Heart left ventricle (tissue), 16 donors: ENCODE results near the gene SPATA45. TPM values are rescaled to one million over a fixed set of nuclear protein-coding genes. Genes with fewer than 3 reads are reported as not detected.

ENCODE experiments used
- ATAC-seq, 4 donors: fragments of 200-7000 bp; cut with Tn5 transposase; one replicate each; pipeline ENCODE4 v1.9.1; 2020 to 2022; ENCODE audit warnings: moderate library complexity in 4 of 4, mild to moderate bottlenecking in 3 of 4, moderate number of reproducible peaks in 1 of 4
- DNase-seq, 5 donors: peaks; one replicate each; pipeline ENCODE4 v3.0.0-alpha.2; 2020
- H3K27ac ChIP-seq, 12 donors: fragments of 200-600 bp; sonication (generic) in 4 of 12; one replicate each; pipeline versions ENCODE4 v1.5.0 to v1.8.0; 2016 to 2022; ENCODE audit warnings: mild to moderate bottlenecking in 2 of 12
- H3K27me3 ChIP-seq, 9 donors: fragments of 200-600 bp; sonication (generic) in 2 of 9; one replicate each; pipeline versions ENCODE4 v1.5.1 to v1.8.0; 2016 to 2022; ENCODE audit warnings: mild to moderate bottlenecking in 3 of 9
- H3K36me3 ChIP-seq, 9 donors: fragments of 200-600 bp; sonication (generic) in 2 of 9; one replicate each; pipeline versions ENCODE4 v1.5.0 to v1.8.0; 2018 to 2022; ENCODE audit warnings: mild to moderate bottlenecking in 2 of 9
- H3K4me1 ChIP-seq, 12 donors: fragments of 200-600 bp; sonication (generic) in 4 of 12; one replicate each; pipeline versions ENCODE4 v1.5.0 to v1.8.0; 2016 to 2022; ENCODE audit warnings: mild to moderate bottlenecking in 3 of 12
- H3K4me3 ChIP-seq, 12 donors: fragments of 200-600 bp; sonication (generic) in 4 of 12; one replicate each; pipeline versions ENCODE4 v1.5.0 to v1.8.0; 2017 to 2022; ENCODE audit warnings: mild to moderate bottlenecking in 9 of 12, moderate library complexity in 4 of 12
- H3K9me3 ChIP-seq, 12 donors: fragments of 200-600 bp; sonication (generic) in 4 of 12; one replicate each; pipeline versions ENCODE4 v1.5.0 to v1.8.0; 2016 to 2022; ENCODE audit warnings: mild to moderate bottlenecking in 1 of 12
- CTCF ChIP-seq, 12 donors: fragments of 200-600 bp; sonication (generic) in 4 of 12; IDR thresholded peaks; one replicate each; pipeline versions ENCODE4 v1.5.0 to v1.8.0; 2018 to 2022; ENCODE audit warnings: antibody characterized with exemption in 12 of 12, mild to moderate bottlenecking in 5 of 12
- POLR2A ChIP-seq, 2 donors: fragments of 450-650 bp; IDR thresholded peaks; one replicate each; pipeline ENCODE4 v1.6.1; 2017; ENCODE audit warnings: antibody characterized with exemption in 2 of 2, mild to moderate bottlenecking in 2 of 2, moderate library complexity in 2 of 2
- WGBS, 4 donors: extraction: QIAGEN DNeasy Blood & Tissue Kit in 2 of 4; methylation state at CpG; one replicate each; pipeline versions ENCODE4 v1.1.5 to v1.1.7; 2013 to 2018; 5-methylcytosine and 5-hydroxymethylcytosine counted together
- intact Hi-C, 10 donors: fragments of 100-400 bp; cut with DNase I; formaldehyde crosslinking; loops; one replicate each; pipeline versions ENCODE4 v1.11.1 to v1.14.2; 2022
- polyA plus RNA-seq, 2 donors: library from polyadenylated mRNA; stranded (reverse); fragments of 200-250 nt; gene quantifications; one replicate each; pipeline ENCODE4 v1.2.3, GENCODE V29; 2013
- total RNA-seq, 9 donors: library from RNA; depleted of rRNA in 2 of 9; stranded (reverse); fragments of >200 nt in 2 of 9; fragmentation: NEBNext Ultra II Directional in 3 of 9; extraction: Animal tissue kit (Norgen Biotek cat#: 25700) in 3 of 9; gene quantifications; one replicate each; pipeline versions ENCODE4 v1.1.0 to v1.2.4, GENCODE V29; 2016 to 2023
- donor health status: ischemic (EF 13 %, LVEDD 7.1; RV severe dilation, severe dysfunction).
- donor health status: healthy with polysubstance abuse.
- donor health status: DM: no; HTN: yes; CAD: no.
- donor health status: DM: no; HTN: no; CAD: no.
- donor health status: ischemic (EF 25% LVEDD 6.9; RV normal size, moderate dysfunction).
- donor health status: ischemic (EF 25% LVEDD 5.7; RV mildly dilated, moderate dysfunction).
- donor health status: healthy.
- donor health status: DM: yes; HTN: yes; CAD: no.
- donor health status: ischemic (EF 35%, LVEDD 5.7; RV mildly dilated, moderate dysfunction).
- donor health status: nonischemic (EF 11% LVEDD 7.7; RV severe dilation, severe dysfunction).
- donor health status: DM: yes; HTN: yes; CAD: no.
- donor health status: PGD.
- donor health status: ischemic (EF 29% LVEDD 5.4; RV normal size, mild dysfunction).
- donor health status: nonischemic (EF 23%, LVEDD 6.1; RV moderate dilation, normal function).

SPATA45 gene
- total and polyA plus RNA-seq, 11 donors, result not detected

GRCh38 chr1:212792396-212792908 is 55.0 kb downstream of the SPATA45 start:
- peak overlapping the region; percentile 65 to 100 (median 81) for H3K4me3 ChIP-seq
- H3K27me3 ChIP-seq, result no peaks in the 10 kb centered on the region
- H3K27ac ChIP-seq, result peak overlapping the region; percentile 79 to 97 (median 94)
- H3K36me3 ChIP-seq, result peaks cover 0 to 29% (median 22%) of the 10 kb centered on the region in 9 donors
- WGBS, 4 donors, result 16 to 26% (median 19%) methylated on average over 16 of the region's 16 CpGs
- DNase-seq, result no peak
- no peak for TF ChIP-seq CTCF (IDR thresholded peaks at IDR 0.05)
- no peak for TF ChIP-seq POLR2A (IDR thresholded peaks at IDR 0.05)
- no peak for ATAC-seq
- H3K4me1 ChIP-seq, result peaks cover 0 to 57% (median 20%) of the 10 kb centered on the region in 12 donors
- intact Hi-C loops, result loop anchor here in 1 of 10 donors (5.0 to 10.0 kb wide), 2 partner anchors 65 to 318 kb away; partner anchors contain the start of gene FLVCR1
- H3K9me3 ChIP-seq, result no peaks in the 10 kb centered on the region

GRCh38 chr1:212791676-212792395 is 55.6 kb downstream of the SPATA45 start, which contains the start of the genes NSL1 and TATDN3:
Gene NSL1, minus strand, starts transcription at chr1:212791777. Its CDS starts 14 bp downstream, at chr1:212791763.
Gene TATDN3, plus strand, starts transcription at chr1:212791894. Its CDS starts 28 bp downstream, at chr1:212791922.
- no peaks in the 10 kb centered on the region for H3K27me3 ChIP-seq

GRCh38 chr1:212791261-212791675 is 56.2 kb downstream of the SPATA45 start:
- intact Hi-C loops, result loop anchor here in 2 of 10 donors (1.0 to 10.0 kb wide), 3 partner anchors 66 to 316 kb away; partner anchors contain the start of gene FLVCR1 (in 2 of the 2)
- no peaks in the 10 kb centered on the region for H3K9me3 ChIP-seq
- peak overlapping the region; percentile 79 to 97 (median 94) for H3K27ac ChIP-seq
- 0 to 2% (median 1%) methylated on average over 19 to 22 of the region's 22 CpGs for WGBS, 4 donors
- no peaks in the 10 kb centered on the region for H3K27me3 ChIP-seq
- H3K4me3 ChIP-seq, result peak overlapping the region; percentile 65 to 100 (median 81)
- peaks cover 0 to 57% (median 20%) of the 10 kb centered on the region in 12 donors for H3K4me1 ChIP-seq
- DNase-seq (no peak), ATAC-seq (peak; percentile 20 to 76 (median 67))
- H3K36me3 ChIP-seq, result peaks cover 0 to 29% (median 21%) of the 10 kb centered on the region in 9 donors
- TF ChIP-seq CTCF (IDR thresholded peaks at IDR 0.05) (no peak), POLR2A (IDR thresholded peaks at IDR 0.05) (no peak)

More at GRCh38 chr1:212791676-212792395, 55.6 kb downstream of the SPATA45 start, which contains the start of the genes NSL1 and TATDN3:
- Histone ChIP-seq H3K4me3 (peak within 1 kb of the TSS; percentile 65 to 100 (median 81)), H3K36me3 (peaks cover 0 to 29% (median 21%) of the 10 kb centered on the region in 9 donors), H3K9me3 (no peaks in the 10 kb centered on the region), H3K4me1 (peaks cover 0 to 57% (median 20%) of the 10 kb centered on the region in 12 donors), H3K27ac (peak within 1 kb of the TSS; percentile 79 to 97 (median 94))
- intact Hi-C loops, result loop anchor here in 2 of 10 donors (1.0 to 10.0 kb wide), 3 partner anchors 65 to 317 kb away; partner anchors contain the start of gene FLVCR1 (in 2 of the 2)
- TF ChIP-seq POLR2A (IDR thresholded peaks at IDR 0.05) (peak in 1 of 2 donors; percentile 75), CTCF (IDR thresholded peaks at IDR 0.05) (peak in 2 of 12 donors; percentile 12 to 15)
- DNase-seq, result peak; percentile 86 to 96 (median 90)
- 0 to 1% (median 0%) methylated on average over 34 to 46 of the region's 46 CpGs for WGBS, 4 donors
- peak; percentile 93 to 97 (median 96) for ATAC-seq
